Subcutaneous adipose tissue (tissue), 4 donors: ENCODE results near the gene SLC5A1. TPM values are rescaled to one million over a fixed set of nuclear protein-coding genes. Genes with fewer than 3 reads are reported as not detected.

Experiments
- total RNA-seq, 4 donors: library from RNA; depleted of rRNA; stranded (reverse); fragments of >200 nt; gene quantifications; one replicate each; pipeline ENCODE4 v1.1.0, GENCODE V29; 2016
- TF ChIP-seq, protein P1 (sequence below): fragments of 450-650 bp; IDR thresholded peaks from one replicate; pipeline ENCODE4 v1.5.1; 2016; ENCODE audit warnings: low read depth, mild to moderate bottlenecking, control low read depth, antibody characterized with exemption, moderate library complexity

The SLC5A1 gene
- total RNA-seq, 4 donors from 2014 or later = not detected

DNA sequence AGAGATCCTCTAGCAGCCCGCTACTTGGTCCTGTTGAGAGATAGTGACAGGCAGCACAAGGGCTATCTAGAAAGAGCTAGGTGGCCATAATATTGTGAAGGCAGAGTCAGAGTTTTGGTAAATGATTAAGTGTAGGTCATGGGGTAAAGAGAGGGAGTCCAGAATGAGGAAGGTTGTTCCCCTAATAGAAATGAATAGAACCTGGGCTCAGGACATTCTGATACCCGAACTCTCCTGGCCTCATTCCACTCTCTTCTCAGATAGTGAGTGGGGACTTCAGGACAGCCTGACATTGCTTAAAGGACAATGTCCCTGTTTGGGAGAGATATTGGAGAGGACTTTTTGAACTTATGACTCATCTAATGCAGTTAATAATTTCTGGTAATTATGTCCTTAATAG lies 20.6 kb downstream of the SLC5A1 start:
- TF ChIP-seq, protein P1, sequence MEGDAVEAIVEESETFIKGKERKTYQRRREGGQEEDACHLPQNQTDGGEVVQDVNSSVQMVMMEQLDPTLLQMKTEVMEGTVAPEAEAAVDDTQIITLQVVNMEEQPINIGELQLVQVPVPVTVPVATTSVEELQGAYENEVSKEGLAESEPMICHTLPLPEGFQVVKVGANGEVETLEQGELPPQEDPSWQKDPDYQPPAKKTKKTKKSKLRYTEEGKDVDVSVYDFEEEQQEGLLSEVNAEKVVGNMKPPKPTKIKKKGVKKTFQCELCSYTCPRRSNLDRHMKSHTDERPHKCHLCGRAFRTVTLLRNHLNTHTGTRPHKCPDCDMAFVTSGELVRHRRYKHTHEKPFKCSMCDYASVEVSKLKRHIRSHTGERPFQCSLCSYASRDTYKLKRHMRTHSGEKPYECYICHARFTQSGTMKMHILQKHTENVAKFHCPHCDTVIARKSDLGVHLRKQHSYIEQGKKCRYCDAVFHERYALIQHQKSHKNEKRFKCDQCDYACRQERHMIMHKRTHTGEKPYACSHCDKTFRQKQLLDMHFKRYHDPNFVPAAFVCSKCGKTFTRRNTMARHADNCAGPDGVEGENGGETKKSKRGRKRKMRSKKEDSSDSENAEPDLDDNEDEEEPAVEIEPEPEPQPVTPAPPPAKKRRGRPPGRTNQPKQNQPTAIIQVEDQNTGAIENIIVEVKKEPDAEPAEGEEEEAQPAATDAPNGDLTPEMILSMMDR = no peak

DNA sequence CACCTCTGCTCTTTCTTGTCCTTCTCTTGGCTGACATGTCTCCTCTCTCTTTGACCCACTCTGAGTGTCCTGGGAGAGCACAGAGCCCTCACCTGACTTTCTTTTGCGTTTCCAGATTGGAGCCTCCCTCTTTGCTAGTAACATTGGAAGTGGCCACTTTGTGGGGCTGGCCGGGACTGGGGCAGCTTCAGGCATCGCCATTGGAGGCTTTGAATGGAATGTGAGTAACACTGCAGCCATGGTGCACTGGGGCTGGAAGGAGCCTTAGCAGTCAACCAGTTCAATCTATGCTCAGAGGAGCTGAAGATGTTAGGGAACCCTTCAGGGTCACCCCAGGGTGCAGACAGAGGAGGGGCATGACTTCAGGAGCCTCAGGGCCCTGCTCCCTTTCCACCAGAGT lies 23.8 kb downstream of the SLC5A1 start:
- TF ChIP-seq, protein P1 = no peak

DNA sequence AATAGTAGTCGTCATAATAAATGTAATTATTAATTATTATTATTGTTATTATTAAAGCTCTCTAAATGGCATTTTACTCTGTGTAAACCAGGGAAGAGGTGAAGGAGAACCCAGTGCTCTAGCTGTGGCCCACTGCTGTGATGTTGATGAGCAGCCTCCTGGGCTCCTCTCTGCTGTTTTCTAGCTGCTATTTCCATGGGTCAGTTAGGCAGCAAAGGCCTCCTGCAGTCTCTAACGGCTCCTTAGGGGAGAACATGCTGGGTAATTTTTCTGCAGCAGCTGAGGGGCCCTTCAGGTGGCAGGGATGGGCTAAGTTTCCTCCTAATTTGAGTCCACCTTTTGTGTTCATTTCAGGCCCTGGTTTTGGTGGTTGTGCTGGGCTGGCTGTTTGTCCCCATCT lies 24.6 kb downstream of the SLC5A1 start:
- TF ChIP-seq, protein P1 = no peak

DNA sequence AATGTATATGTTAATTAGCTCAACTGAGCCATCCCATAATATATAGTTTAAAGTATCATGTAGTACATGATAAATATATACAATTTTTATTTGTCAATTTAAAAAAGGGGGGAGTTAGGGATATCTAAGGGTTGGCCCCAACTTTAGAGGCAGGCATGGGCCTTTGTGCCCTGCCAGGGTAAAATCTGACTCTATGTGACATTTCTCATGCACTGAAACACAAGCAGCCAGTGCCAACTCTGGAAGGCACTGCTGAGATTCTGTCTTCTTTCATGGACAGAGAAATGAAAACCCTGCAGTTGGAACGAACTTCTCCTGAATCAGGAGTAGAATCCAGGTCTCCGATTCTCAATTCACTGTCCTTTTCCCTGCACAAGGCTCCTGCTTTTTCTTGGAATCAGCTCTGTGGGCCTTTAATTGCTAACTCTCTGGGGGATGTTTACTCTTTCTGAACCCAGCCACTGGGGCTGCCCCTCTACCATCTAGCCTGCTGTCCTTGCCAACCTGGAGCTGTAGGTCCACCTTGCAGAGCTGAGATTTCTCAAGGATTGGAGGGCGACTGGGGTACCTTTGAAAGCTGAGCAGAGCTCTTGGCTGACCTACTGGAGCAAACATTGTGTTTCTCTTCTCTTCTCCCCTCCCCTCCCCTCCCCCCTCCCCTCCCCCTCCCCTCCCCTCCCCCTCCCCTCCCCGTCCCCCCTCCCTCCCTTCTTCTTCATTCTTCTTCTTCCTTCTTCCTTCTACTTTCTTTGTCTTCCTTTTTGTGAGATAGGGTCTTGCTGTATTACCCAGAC lies 26.7 kb downstream of the SLC5A1 start:
- TF ChIP-seq, protein P1 = no peak

DNA sequence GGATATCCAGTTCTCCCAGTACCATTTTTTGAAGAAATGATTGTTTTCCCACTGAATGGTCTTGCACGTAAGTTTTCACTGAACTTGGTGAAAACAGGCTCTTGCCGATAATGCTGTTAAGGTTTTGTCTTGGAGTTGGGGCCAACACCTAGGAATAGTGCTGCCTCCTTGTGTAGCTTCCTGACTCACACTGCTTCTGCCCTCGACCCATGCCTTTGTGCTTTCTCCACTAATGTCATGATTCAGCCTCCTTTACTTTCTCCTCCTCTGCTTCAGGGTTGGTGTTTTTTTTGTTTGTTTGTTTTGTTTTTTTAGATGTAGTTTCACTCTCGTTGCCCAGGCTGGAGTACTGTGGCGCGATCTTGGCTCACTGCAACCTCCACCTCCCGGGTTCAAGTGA lies 30.2 kb downstream of the SLC5A1 start:
- TF ChIP-seq, protein P1 = no peak

DNA sequence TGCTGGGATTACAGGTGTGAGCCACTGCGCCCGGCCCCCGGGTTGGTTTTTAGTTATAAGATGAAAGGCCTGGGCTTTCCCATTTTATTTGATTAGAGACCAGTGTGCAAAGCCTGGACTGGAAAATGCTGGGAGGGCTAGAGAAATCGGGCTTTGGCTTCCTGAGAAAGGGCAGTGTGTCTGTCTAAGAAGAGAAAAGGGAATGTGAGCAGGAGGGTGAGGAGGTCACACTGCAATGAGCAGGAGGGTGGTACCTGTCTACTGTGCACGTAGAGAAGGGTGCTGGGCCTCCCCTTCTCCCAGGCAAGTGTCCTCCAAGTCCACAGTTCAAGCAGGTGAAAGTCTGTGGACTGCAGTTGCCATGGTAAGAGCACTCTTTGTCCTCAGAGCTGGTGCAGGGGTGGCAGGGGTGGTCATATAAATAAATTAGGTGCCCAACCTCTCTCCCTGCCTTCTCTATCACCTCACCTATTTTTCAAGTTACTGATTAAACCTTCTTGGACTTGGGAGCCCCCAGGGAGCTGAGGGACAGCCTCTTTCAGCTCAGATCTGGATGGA lies 30.8 kb downstream of the SLC5A1 start:
- TF ChIP-seq, protein P1 = no peak

DNA sequence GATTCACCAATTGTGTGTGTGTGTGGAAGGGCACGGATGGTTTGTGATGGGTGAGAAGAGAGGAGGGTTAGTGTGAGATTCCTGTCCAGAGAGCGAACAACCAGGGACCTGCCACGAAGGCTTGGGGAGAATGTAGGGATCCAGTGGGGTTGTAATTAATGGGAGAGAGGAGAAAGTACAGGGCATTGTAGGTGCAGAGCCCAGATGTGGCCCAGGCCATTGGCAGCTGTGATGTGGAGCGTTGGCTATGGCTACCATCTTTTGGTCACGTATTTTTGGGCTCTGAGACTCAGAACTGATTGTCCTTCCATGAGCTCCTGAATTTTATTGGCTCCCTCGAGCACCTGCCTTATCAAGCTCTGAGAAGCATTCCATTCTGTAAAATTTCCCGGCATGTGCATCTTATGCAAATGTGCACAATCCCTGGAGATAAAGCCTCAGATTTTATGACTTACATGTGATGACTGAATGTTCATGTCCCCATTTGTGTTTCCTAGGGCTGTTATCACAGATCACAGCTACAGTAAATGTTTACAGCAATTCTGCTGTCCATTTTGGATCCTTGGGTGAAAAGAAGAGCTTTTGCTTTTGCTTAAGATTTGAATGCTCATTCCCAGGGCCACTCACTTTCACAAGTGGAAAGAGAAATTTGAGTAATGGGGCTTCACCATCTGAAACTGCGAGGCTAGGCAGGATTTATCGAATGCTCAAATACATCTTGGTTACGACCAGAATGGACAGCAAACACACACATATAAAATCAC lies 33.1 kb downstream of the SLC5A1 start:
- TF ChIP-seq, protein P1 = no peak
